Hepatocyte (in vitro differentiated cells): ENCODE results near the gene RIMS4.

Experiments used
- CTCF ChIP-seq: fragments of 200-600 bp; sonication (generic); IDR thresholded peaks from 2 replicates; pipeline ENCODE4 v1.5.1; 2016; ENCODE audit warnings: antibody characterized with exemption, mild to moderate bottlenecking; ENCODE audit not compliant: poor library complexity
- EZH2 ChIP-seq: fragments of 200-600 bp; sonication (generic); IDR thresholded peaks from 2 replicates; pipeline ENCODE4 v1.6.1; 2016; ENCODE audit warnings: antibody characterized with exemption, mild to moderate bottlenecking, borderline replicate concordance

GRCh38 chr20:44743080-44743701 is 67.2 kb downstream of the RIMS4 start:
- TF ChIP-seq CTCF, result no peak
- TF ChIP-seq EZH2, result no peak
